Gastrocnemius medialis (tissue), 4 donors: ENCODE data around the gene NCL. TPM values are rescaled to one million over a fixed set of nuclear protein-coding genes. Genes with fewer than 3 reads are reported as not detected.

Source experiments
- ATAC-seq, 2 donors: fragments of 150-250 bp; one replicate each; pipeline ENCODE4 v1.9.1; 2016
- DNase-seq, 2 donors: peaks; one replicate each; pipeline ENCODE4 v3.0.0-alpha.2; 2019
- H3K27ac ChIP-seq, 4 donors: fragments of 200-600 bp; sonication (generic); 1 replicate in 1 of 4; 2 replicates in 3 of 4; pipeline ENCODE4 v1.5.1; 2016 to 2018; ENCODE audit warnings: mild to moderate bottlenecking in 2 of 4, moderate library complexity in 1 of 4
- H3K27me3 ChIP-seq, 3 donors: fragments of 200-600 bp; sonication (generic) in 2 of 3; 1 replicate in 1 of 3; 2 replicates in 2 of 3; pipeline versions ENCODE4 v1.5.1 to v1.6.0; 2016 to 2019; ENCODE audit warnings: mild to moderate bottlenecking in 1 of 3, moderate library complexity in 1 of 3
- H3K36me3 ChIP-seq, 2 donors: fragments of 200-600 bp; sonication (generic) in 1 of 2; one replicate each; pipeline ENCODE4 v1.5.1; 2017 to 2018
- H3K4me1 ChIP-seq, 2 donors: fragments of 200-600 bp; sonication (generic) in 1 of 2; one replicate each; pipeline ENCODE4 v1.5.1; 2016 to 2017; ENCODE audit warnings: mild to moderate bottlenecking in 2 of 2
- H3K4me3 ChIP-seq, 4 donors: fragments of 200-600 bp; sonication (generic) in 3 of 4; 1 replicate in 1 of 4; 2 replicates in 3 of 4; pipeline ENCODE4 v1.5.1; 2016 to 2019; ENCODE audit warnings: mild to moderate bottlenecking in 2 of 4
- H3K9me3 ChIP-seq, 3 donors: fragments of 200-600 bp; sonication (generic) in 2 of 3; 1 replicate in 1 of 3; 2 replicates in 2 of 3; pipeline ENCODE4 v1.5.1; 2016 to 2019
- CTCF ChIP-seq, 5 experiments: fragments of 450-650 bp in 3 of 5; fragments of 200-600 bp in 2 of 5; sonication (generic) in 2 of 5; IDR thresholded peaks in 4 of 5; conservative IDR thresholded peaks in 1 of 5; 1 replicate in 4 of 5; 2 replicates in 1 of 5; pipeline ENCODE4 v1.5.1; 2016 to 2019; ENCODE audit warnings: antibody characterized with exemption in 5 of 5, mild to moderate bottlenecking in 3 of 5, moderate library complexity in 3 of 5
- POLR2A ChIP-seq, 2 donors: fragments of 450-650 bp; IDR thresholded peaks; one replicate each; pipeline ENCODE4 v1.6.1; 2017; ENCODE audit warnings: antibody characterized with exemption in 2 of 2, mild to moderate bottlenecking in 2 of 2, moderate library complexity in 2 of 2
- in situ Hi-C, 4 donors: fragments of 200-750 bp; cut with MboI; loops; one replicate each; pipeline versions ENCODE4 v1.15.0 to v1.8.0; 2017; ENCODE audit warnings: low sequenced_read_pairs in 4 of 4
- intact Hi-C: fragments of 100-400 bp; cut with DNase I; formaldehyde crosslinking; loops from one replicate; pipeline ENCODE4 v1.15.1; 2023; ENCODE audit warnings: low total_unique reads
- total RNA-seq, 4 donors: library from RNA; depleted of rRNA; stranded (reverse); fragments of >200 nt; gene quantifications; one replicate each; pipeline versions ENCODE4 v1.1.0 to v1.2.3, GENCODE V29; 2016

NCL gene
- total RNA-seq, 4 donors from 2014 or later = 48.8 to 174 (median 124) TPM

GRCh38 chr2:231455890-231456289 is 8.4 kb downstream of the NCL start:
- Histone ChIP-seq H3K4me3 (no peak overlapping the region), H3K36me3 (peaks cover 25 to 82% of the 10 kb centered on the region in 2 donors), H3K4me1 (no peaks in the 10 kb centered on the region), H3K27me3 (no peaks in the 10 kb centered on the region), H3K27ac (no peak overlapping the region), H3K9me3 (no peaks in the 10 kb centered on the region)
- in situ Hi-C loops = loop anchor here in 1 of 4 donors (25.0 kb wide), 1 partner anchor 344 kb away; no protein-coding TSS in a partner anchor
- TF ChIP-seq POLR2A (IDR thresholded peaks at IDR 0.05) (no peak), CTCF (IDR thresholded peaks at IDR 0.05 in 4 of 5, conservative IDR thresholded peaks at IDR 0.05 in 1 of 5) (no peak)
- intact Hi-C loops = no loop called here
- DNase-seq (no peak), ATAC-seq (no peak)

GRCh38 chr2:231455222-231455621 is 9.1 kb downstream of the NCL start:
- Histone ChIP-seq H3K4me3 (no peak overlapping the region), H3K9me3 (no peaks in the 10 kb centered on the region), H3K27ac (no peak overlapping the region), H3K27me3 (no peaks in the 10 kb centered on the region), H3K4me1 (no peaks in the 10 kb centered on the region), H3K36me3 (peaks cover 21 to 75% of the 10 kb centered on the region in 2 donors)
- intact Hi-C loops = no loop called here
- in situ Hi-C loops = loop anchor here in 1 of 4 donors (25.0 kb wide), 1 partner anchor 343 kb away; no protein-coding TSS in a partner anchor
- ATAC-seq (no peak), DNase-seq (no peak)
- TF ChIP-seq CTCF (IDR thresholded peaks at IDR 0.05 in 4 of 5, conservative IDR thresholded peaks at IDR 0.05 in 1 of 5) = no peak
- TF ChIP-seq POLR2A (IDR thresholded peaks at IDR 0.05) = no peak

DNA sequence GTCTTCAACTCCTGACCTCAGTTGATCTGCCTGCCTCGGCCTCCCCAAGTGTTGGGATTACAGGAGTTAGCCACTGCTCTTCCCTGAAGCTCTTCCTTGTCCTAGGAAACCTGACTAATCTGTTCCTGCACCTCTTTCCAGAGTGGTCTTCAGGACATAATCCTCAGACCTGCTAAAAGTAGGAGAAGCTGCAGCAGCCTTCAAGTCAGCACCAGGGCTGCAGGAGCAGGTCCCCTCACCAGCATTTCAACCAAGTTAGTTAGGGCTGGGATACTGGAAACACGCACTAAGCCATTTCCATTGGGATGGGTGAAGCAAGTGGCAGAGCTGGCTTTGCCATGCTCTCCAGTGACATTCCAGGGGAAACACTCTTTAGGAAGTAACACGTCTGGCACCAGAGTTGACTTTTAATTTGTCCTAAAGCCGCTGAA is 9.9 kb downstream of the NCL start:
- Histone ChIP-seq H3K27me3 (no peaks in the 10 kb centered on the region), H3K4me3 (no peak overlapping the region), H3K27ac (no peak overlapping the region), H3K4me1 (no peaks in the 10 kb centered on the region), H3K36me3 (peaks cover 14 to 66% of the 10 kb centered on the region in 2 donors), H3K9me3 (no peaks in the 10 kb centered on the region)
- DNase-seq (no peak), ATAC-seq (no peak)
- TF ChIP-seq POLR2A (IDR thresholded peaks at IDR 0.05) (no peak), CTCF (IDR thresholded peaks at IDR 0.05 in 4 of 5, conservative IDR thresholded peaks at IDR 0.05 in 1 of 5) (no peak)
- in situ Hi-C loops (loop anchor here in 1 of 4 donors (25.0 kb wide), 1 partner anchor 342 kb away; no protein-coding TSS in a partner anchor), intact Hi-C loops (loop anchor here (5.0 kb wide), 1 partner anchor 352 kb away; no protein-coding TSS in a partner anchor)

- H3K4me3 ChIP-seq = no peak overlapping the region
- no peak overlapping the region for H3K27ac ChIP-seq
- DNase-seq (no peak), ATAC-seq (no peak)
- H3K4me1 ChIP-seq = no peaks in the 10 kb centered on the region
- no peaks in the 10 kb centered on the region for H3K27me3 ChIP-seq
- intact Hi-C loops = loop anchor here (1.0 to 5.0 kb wide), 2 partner anchors 226 to 351 kb away; no protein-coding TSS in a partner anchor
- no peaks in the 10 kb centered on the region for H3K9me3 ChIP-seq
- no peak for TF ChIP-seq POLR2A (IDR thresholded peaks at IDR 0.05)
- TF ChIP-seq CTCF (IDR thresholded peaks at IDR 0.05 in 4 of 5, conservative IDR thresholded peaks at IDR 0.05 in 1 of 5) = no peak
- peaks cover 3 to 52% of the 10 kb centered on the region in 2 donors for H3K36me3 ChIP-seq
- in situ Hi-C loops = loop anchor here in 1 of 4 donors (25.0 kb wide), 1 partner anchor 341 kb away; no protein-coding TSS in a partner anchor
These were observed 11.3 kb downstream of the NCL start for GRCh38 chr2:231452799-231453508.
